ENCODE measurements around the gene SAYSD1. TPM values are rescaled to one million over a fixed set of nuclear protein-coding genes. Genes with fewer than 3 reads are reported as not detected.

SAYSD1 gene
- total and polyA plus RNA-seq, 4 donors, result 7.8 to 16.6 (median 10.1) TPM

DNA sequence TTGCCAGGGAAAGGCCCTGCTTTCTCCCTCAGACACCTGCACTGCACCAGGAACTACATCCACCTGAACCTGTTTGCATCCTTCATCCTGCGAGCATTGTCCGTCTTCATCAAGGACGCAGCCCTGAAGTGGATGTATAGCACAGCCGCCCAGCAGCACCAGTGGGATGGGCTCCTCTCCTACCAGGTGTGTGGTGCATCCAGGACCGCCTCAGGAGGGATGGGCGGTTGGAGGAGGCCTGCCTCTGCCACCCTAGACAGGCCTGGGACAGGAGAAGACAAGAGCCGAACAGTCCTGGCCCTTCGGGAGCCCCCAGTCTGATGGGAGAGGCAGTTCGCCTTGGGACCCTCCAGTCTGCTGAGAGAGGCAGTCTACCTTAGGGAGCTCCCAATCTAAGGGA is 42.2 kb downstream of the SAYSD1 start:
- Histone ChIP-seq H3K4me3 (ENCODE audit: low read length in 2 of 2) (no peak overlapping the region), H3K27ac (ENCODE audit: low read depth in 1 of 2, low read length in 2 of 2) (no peak overlapping the region), H3K4me1 (ENCODE audit: control insufficient read depth in 1 of 2, insufficient read depth in 2 of 2, low read length in 2 of 2) (no peaks in the 10 kb centered on the region), H3K27me3 (ENCODE audit: control insufficient read depth in 1 of 2, insufficient read depth in 2 of 2, low read length in 1 of 2) (no peaks in the 10 kb centered on the region), H3K36me3 (ENCODE audit: control insufficient read depth in 1 of 2, insufficient read depth in 2 of 2, low read length in 1 of 2) (no peaks in the 10 kb centered on the region), H3K9me3 (ENCODE audit: control insufficient read depth, low read length) (no peaks in the 10 kb centered on the region)
- peak in 1 of 2 donors; percentile 47 for DNase-seq
- WGBS, 2 donors, result 95 to 96% methylated on average over 9 of the region's 9 CpGs
- ATAC-seq (ENCODE audit: low FRiP score), result no peak
- intact Hi-C loops (cut with DNase I), result no loop called here

DNA sequence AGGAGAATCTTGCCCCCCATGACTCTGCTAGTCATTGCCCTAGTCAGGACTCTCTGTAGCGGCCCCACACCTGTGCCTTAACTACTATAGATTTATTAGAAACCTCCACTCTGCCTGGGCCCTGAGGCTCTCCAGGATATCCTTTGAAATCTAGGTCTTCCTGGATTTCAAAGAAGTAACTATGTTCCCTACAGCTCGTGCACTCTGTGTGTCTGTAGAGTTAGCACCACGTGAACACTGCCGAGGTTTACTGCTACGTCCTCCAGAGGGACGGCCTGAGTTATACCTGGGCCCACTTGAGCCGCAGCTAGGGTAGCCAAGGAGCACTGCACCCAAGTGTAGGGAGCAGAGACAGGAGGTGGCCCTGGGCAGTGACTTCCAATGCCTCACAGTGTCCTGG is 46.6 kb downstream of the SAYSD1 start:
- H3K27me3 ChIP-seq (ENCODE audit: control insufficient read depth in 1 of 2, insufficient read depth in 2 of 2, low read length in 1 of 2), result no peaks in the 10 kb centered on the region
- 76 to 82% methylated on average over 7 of the region's 7 CpGs for WGBS, 2 donors
- H3K9me3 ChIP-seq (ENCODE audit: control insufficient read depth, low read length), result no peaks in the 10 kb centered on the region
- no peak overlapping the region for H3K4me3 ChIP-seq (ENCODE audit: low read length in 2 of 2)
- H3K4me1 ChIP-seq (ENCODE audit: control insufficient read depth in 1 of 2, insufficient read depth in 2 of 2, low read length in 2 of 2), result no peaks in the 10 kb centered on the region
- intact Hi-C loops (cut with DNase I), result no loop called here
- H3K27ac ChIP-seq (ENCODE audit: low read depth in 1 of 2, low read length in 2 of 2), result no peak overlapping the region
- ATAC-seq (ENCODE audit: low FRiP score) (peak; percentile 40), DNase-seq (peak in 1 of 2 donors; percentile 45)
- no peaks in the 10 kb centered on the region for H3K36me3 ChIP-seq (ENCODE audit: control insufficient read depth in 1 of 2, insufficient read depth in 2 of 2, low read length in 1 of 2)

DNA sequence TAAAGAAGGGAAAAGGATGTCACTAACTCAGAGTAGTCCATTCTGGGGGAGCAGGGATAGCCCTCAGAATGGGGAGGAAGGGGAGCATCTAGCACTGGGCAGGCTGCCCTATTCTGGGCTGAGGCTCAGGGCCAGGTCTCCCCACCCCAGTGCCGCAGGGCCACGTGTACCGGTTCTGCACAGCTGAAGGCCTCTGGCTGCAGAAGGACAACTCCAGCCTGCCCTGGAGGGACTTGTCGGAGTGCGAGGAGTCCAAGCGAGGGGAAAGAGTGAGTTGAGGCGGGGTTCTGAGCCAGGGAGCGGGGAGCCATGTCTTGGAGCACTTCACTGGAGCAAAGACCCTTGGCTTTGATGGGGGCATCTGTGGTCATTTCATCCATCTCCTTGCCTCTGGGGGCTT is 49.4 kb downstream of the SAYSD1 start:
- Histone ChIP-seq H3K9me3 (ENCODE audit: control insufficient read depth, low read length) (no peaks in the 10 kb centered on the region), H3K4me1 (ENCODE audit: control insufficient read depth in 1 of 2, insufficient read depth in 2 of 2, low read length in 2 of 2) (no peaks in the 10 kb centered on the region), H3K4me3 (ENCODE audit: low read length in 2 of 2) (no peak overlapping the region), H3K27ac (ENCODE audit: low read depth in 1 of 2, low read length in 2 of 2) (no peak overlapping the region), H3K36me3 (ENCODE audit: control insufficient read depth in 1 of 2, insufficient read depth in 2 of 2, low read length in 1 of 2) (no peaks in the 10 kb centered on the region), H3K27me3 (ENCODE audit: control insufficient read depth in 1 of 2, insufficient read depth in 2 of 2, low read length in 1 of 2) (no peaks in the 10 kb centered on the region)
- no peak for ATAC-seq (ENCODE audit: low FRiP score)
- intact Hi-C loops (cut with DNase I), result no loop called here
- peak in 1 of 2 donors; percentile 57 for DNase-seq
- WGBS, 2 donors, result 71% methylated on average over 8 of the region's 8 CpGs

DNA sequence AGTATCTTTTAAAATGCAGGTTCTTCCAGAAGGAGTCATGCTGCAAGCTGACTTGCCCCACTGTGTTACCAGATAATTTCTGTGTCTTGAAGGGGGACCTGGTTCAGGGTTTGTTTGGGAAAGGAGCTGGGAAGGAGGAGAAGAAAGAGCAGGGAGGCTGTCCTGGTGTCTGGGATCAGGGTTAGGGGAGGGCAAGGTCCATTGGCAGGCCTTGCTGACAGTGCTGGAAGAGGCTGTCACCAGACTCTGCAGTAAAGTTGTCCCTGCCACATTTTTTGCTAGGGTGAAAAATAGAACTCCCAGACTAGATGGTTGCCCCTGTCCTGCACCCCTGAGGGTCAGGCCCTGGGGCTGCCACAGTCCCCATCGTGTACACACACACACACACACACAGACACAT is 51.5 kb downstream of the SAYSD1 start:
- no peak for ATAC-seq (ENCODE audit: low FRiP score)
- Histone ChIP-seq H3K4me3 (ENCODE audit: low read length in 2 of 2) (no peak overlapping the region), H3K4me1 (ENCODE audit: control insufficient read depth in 1 of 2, insufficient read depth in 2 of 2, low read length in 2 of 2) (no peaks in the 10 kb centered on the region), H3K9me3 (ENCODE audit: control insufficient read depth, low read length) (no peaks in the 10 kb centered on the region), H3K27me3 (ENCODE audit: control insufficient read depth in 1 of 2, insufficient read depth in 2 of 2, low read length in 1 of 2) (no peaks in the 10 kb centered on the region), H3K27ac (ENCODE audit: low read depth in 1 of 2, low read length in 2 of 2) (no peak overlapping the region), H3K36me3 (ENCODE audit: control insufficient read depth in 1 of 2, insufficient read depth in 2 of 2, low read length in 1 of 2) (no peaks in the 10 kb centered on the region)
- 50 to 55% methylated on average over 1 of the region's 1 CpG for whole genome bisulfite sequencing, 2 donors
- peak in 1 of 2 donors; percentile 19 for DNase-seq
- intact Hi-C loops (cut with DNase I), result no loop called here

DNA sequence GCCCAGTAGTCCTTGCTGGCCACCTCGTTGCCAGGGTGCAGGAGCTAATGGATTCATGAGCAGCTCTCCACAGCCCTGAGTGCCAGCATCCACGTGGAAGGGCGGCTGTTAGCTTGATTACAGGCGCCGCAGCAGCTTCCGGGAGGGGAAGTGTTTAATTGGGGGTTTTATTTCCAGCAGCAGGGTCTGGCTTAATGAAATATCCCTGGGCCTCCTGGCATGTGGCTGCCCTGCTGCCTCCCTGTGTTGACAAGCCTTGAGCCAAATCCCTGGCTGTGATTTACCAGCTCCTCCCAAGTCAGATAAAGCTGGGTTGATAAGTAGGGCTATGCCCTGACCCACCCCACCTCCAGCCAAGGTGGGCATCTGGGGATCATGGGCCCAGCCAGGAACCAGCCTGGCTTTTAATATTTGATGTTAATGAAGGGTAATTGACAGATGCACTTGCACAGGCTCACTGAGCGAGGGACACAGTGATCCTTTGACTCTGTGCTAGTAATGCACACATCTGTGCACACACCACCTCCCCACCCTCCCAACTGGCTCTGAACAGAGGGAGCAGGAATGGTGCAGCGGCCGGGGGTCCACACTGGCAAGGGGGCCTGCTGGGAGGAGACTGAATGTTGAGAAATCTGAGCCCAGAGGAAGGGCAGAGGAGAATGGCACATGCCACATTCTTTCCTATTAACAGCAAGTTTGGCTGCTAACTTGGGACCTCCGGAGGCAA is 52.8 kb downstream of the SAYSD1 start:
- no peaks in the 10 kb centered on the region for H3K9me3 ChIP-seq (ENCODE audit: control insufficient read depth, low read length)
- no peaks in the 10 kb centered on the region for H3K27me3 ChIP-seq (ENCODE audit: control insufficient read depth in 1 of 2, insufficient read depth in 2 of 2, low read length in 1 of 2)
- WGBS, 2 donors, result 43 to 53% methylated on average over 10 of the region's 10 CpGs
- no peak overlapping the region for H3K27ac ChIP-seq (ENCODE audit: low read depth in 1 of 2, low read length in 2 of 2)
- intact Hi-C loops (cut with DNase I), result no loop called here
- H3K4me3 ChIP-seq (ENCODE audit: low read length in 2 of 2), result no peak overlapping the region
- H3K4me1 ChIP-seq (ENCODE audit: control insufficient read depth in 1 of 2, insufficient read depth in 2 of 2, low read length in 2 of 2), result no peaks in the 10 kb centered on the region
- no peaks in the 10 kb centered on the region for H3K36me3 ChIP-seq (ENCODE audit: control insufficient read depth in 1 of 2, insufficient read depth in 2 of 2, low read length in 1 of 2)
- DNase-seq (peak in 1 of 2 donors; percentile 42), ATAC-seq (ENCODE audit: low FRiP score) (no peak)

DNA sequence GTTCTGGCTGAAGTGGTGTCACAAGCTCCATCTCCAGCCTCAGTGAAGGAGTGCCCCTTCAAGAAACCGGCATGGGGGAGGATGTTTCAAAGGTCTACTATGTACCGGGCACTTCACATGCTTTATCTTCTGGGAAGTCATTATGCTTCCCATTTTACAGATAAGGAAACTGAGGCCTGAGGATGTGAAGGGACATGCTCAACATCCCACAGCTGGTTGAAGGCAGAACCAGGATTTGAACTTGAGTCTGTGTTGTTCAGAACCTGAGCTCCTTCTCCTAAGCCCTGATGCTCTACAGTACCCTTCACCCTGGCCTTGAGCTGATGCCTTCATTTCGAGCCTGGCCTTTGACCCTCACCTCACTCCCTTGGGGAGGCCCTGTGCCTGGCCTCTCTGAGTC is 53.4 kb downstream of the SAYSD1 start:
- intact Hi-C loops (cut with DNase I), result no loop called here
- no peaks in the 10 kb centered on the region for H3K27me3 ChIP-seq (ENCODE audit: control insufficient read depth in 1 of 2, insufficient read depth in 2 of 2, low read length in 1 of 2)

DNA sequence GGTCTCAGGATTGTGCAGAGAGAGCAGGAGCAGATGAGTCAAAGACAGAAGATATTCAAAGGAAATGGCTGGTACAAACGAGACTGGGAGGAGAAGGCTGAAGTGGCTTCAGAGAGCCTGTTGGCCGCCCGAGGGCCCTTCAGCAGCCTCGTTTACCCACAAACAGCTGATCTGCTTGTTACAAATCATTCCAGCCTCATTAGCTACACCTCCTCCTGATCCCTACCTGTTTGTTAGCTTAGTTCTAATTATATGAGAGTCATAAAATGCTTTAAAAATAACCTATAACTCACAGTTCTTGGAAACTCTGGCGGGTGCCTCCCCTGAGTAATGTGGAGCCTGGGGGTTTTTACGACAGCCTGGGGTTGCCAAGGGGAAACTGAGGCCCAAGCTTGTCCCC is 53.8 kb downstream of the SAYSD1 start:
- WGBS, 2 donors, result 72 to 79% methylated on average over 6 of the region's 6 CpGs
- ATAC-seq (ENCODE audit: low FRiP score) (no peak), DNase-seq (peak in 1 of 2 donors; percentile 19)
- Histone ChIP-seq H3K27ac (ENCODE audit: low read depth in 1 of 2, low read length in 2 of 2) (no peak overlapping the region), H3K36me3 (ENCODE audit: control insufficient read depth in 1 of 2, insufficient read depth in 2 of 2, low read length in 1 of 2) (no peaks in the 10 kb centered on the region), H3K4me3 (ENCODE audit: low read length in 2 of 2) (no peak overlapping the region), H3K4me1 (ENCODE audit: control insufficient read depth in 1 of 2, insufficient read depth in 2 of 2, low read length in 2 of 2) (no peaks in the 10 kb centered on the region), H3K27me3 (ENCODE audit: control insufficient read depth in 1 of 2, insufficient read depth in 2 of 2, low read length in 1 of 2) (no peaks in the 10 kb centered on the region), H3K9me3 (ENCODE audit: control insufficient read depth, low read length) (no peaks in the 10 kb centered on the region)
- intact Hi-C loops (cut with DNase I), result no loop called here

More for the DNA sequence above, 53.4 kb downstream of the SAYSD1 start:
- ATAC-seq (ENCODE audit: low FRiP score) (no peak), DNase-seq (no peak)
- 85 to 89% methylated on average over 3 of the region's 3 CpGs for WGBS, 2 donors
- no peaks in the 10 kb centered on the region for H3K9me3 ChIP-seq (ENCODE audit: control insufficient read depth, low read length)
- no peaks in the 10 kb centered on the region for H3K4me1 ChIP-seq (ENCODE audit: control insufficient read depth in 1 of 2, insufficient read depth in 2 of 2, low read length in 2 of 2)
- no peak overlapping the region for H3K4me3 ChIP-seq (ENCODE audit: low read length in 2 of 2)
- H3K36me3 ChIP-seq (ENCODE audit: control insufficient read depth in 1 of 2, insufficient read depth in 2 of 2, low read length in 1 of 2), result no peaks in the 10 kb centered on the region
- H3K27ac ChIP-seq (ENCODE audit: low read depth in 1 of 2, low read length in 2 of 2), result no peak overlapping the region

DNA sequence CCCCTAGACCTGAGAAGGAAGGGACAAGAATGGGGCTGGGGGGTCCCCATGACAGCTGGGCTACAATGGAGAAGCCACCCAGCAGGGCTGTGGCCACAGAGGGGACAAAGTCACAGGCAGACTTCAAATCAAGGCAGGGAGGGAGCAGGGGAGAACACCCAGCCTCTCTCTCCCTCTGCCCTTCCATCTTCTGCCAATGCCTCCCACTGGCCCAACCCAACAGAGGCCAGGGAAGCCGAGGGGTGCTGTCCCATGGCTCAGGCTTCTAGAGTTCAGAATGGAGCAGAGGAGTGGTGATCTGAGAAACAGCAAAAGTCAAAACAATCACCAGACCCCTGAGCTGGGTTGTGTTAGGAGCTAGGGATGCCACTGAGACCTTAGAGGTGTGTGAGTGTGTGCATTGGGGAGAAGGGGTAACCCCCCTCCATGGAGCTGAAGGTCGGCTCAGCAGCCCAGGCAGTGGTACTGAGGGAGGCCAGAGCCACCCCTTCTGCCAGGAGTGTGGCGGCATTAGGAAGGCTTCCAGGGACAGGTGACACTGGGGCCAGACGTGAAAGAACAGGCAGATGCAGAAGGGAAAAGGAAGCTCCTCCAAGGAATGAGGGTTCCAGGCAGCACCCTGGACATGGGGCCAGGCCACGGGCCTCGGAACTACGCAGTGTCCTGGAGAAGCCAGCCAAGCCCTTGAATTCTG is 54.4 kb downstream of the SAYSD1 start:
- Histone ChIP-seq H3K9me3 (ENCODE audit: control insufficient read depth, low read length) (no peaks in the 10 kb centered on the region), H3K27ac (ENCODE audit: low read depth in 1 of 2, low read length in 2 of 2) (no peak overlapping the region), H3K36me3 (ENCODE audit: control insufficient read depth in 1 of 2, insufficient read depth in 2 of 2, low read length in 1 of 2) (no peaks in the 10 kb centered on the region), H3K4me3 (ENCODE audit: low read length in 2 of 2) (no peak overlapping the region), H3K4me1 (ENCODE audit: control insufficient read depth in 1 of 2, insufficient read depth in 2 of 2, low read length in 2 of 2) (no peaks in the 10 kb centered on the region), H3K27me3 (ENCODE audit: control insufficient read depth in 1 of 2, insufficient read depth in 2 of 2, low read length in 1 of 2) (no peaks in the 10 kb centered on the region)
- WGBS, 2 donors, result 83 to 84% methylated on average over 7 of the region's 7 CpGs
- peak in 1 of 2 donors; percentile 35 for DNase-seq
- intact Hi-C loops (cut with DNase I), result no loop called here
- ATAC-seq (ENCODE audit: low FRiP score), result no peak

All from aorta (tissue), 5 donors.